OCI-LY1 (cell line): ENCODE results near the gene CNTNAP5.

Experiments
- EZH2 ChIP-seq: fragments of 200-600 bp; sonication (generic), shearing (Covaris generic); IDR thresholded peaks from 2 replicates; pipeline ENCODE4 v1.8.0; 2017; ENCODE audit warnings: borderline replicate concordance, mixed run types, mild to moderate bottlenecking, antibody characterized with exemption, low read length, moderate library complexity, mixed read lengths
- TF ChIP-seq, protein P1 (sequence below): fragments of 200-600 bp; sonication (generic), shearing (Covaris generic); IDR thresholded peaks from 2 replicates; pipeline ENCODE4 v1.5.1; 2017; ENCODE audit warnings: mild to moderate bottlenecking, antibody characterized with exemption, low read length, moderate library complexity, mixed read lengths

DNA sequence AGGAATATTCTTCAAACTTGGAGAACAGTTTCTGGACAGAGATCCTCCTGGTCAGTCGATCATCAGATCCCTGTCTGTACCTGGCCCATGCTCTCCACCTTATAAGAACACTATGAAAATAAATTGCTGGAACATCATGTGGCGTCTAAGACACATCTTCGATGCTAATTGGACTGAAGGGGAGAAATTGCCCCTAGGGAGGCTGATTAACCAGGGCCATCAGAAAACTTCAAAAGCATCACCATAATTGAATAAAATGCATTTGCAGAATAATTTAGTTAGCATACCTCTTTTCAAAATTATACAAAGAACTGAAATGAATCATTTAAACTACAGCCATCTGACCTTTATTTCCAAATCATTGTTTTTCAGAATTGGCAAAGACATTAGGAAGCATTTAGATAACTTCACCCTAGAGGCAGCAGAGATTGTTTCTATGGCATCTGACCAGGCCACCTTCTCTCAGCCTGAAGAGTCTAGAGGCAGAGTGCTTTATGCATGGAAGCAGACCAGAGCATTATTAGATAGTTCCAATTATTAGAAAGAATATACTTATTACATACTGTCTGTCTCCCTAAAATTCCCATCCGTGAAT is 48.9 kb upstream of the CNTNAP5 start:
- TF ChIP-seq, protein P1, sequence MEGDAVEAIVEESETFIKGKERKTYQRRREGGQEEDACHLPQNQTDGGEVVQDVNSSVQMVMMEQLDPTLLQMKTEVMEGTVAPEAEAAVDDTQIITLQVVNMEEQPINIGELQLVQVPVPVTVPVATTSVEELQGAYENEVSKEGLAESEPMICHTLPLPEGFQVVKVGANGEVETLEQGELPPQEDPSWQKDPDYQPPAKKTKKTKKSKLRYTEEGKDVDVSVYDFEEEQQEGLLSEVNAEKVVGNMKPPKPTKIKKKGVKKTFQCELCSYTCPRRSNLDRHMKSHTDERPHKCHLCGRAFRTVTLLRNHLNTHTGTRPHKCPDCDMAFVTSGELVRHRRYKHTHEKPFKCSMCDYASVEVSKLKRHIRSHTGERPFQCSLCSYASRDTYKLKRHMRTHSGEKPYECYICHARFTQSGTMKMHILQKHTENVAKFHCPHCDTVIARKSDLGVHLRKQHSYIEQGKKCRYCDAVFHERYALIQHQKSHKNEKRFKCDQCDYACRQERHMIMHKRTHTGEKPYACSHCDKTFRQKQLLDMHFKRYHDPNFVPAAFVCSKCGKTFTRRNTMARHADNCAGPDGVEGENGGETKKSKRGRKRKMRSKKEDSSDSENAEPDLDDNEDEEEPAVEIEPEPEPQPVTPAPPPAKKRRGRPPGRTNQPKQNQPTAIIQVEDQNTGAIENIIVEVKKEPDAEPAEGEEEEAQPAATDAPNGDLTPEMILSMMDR, result no peak
- TF ChIP-seq EZH2, result no peak
